Pancreas (tissue), 10 donors: Measurements from ENCODE around the gene RAD52. TPM values are rescaled to one million over a fixed set of nuclear protein-coding genes. Genes with fewer than 3 reads are reported as not detected.

ENCODE experiments used
- ATAC-seq, 4 donors: fragments of 200-7000 bp; cut with Tn5 transposase; one replicate each; pipeline versions ENCODE4 v1.8.0 to v1.9.1; 2020; ENCODE audit warnings: mild to moderate bottlenecking in 4 of 4, moderate library complexity in 4 of 4
- DNase-seq, 6 donors: peaks; one replicate each; pipeline ENCODE4 v3.0.0-alpha.2; 2020
- FAIRE-seq: peaks from 2 replicates; lab custom pipeline; 2012; peaks lifted over from hg19 to GRCh38; lab: Jason Lieb, UNC
- H3K27ac ChIP-seq, 4 donors: fragments of 200-600 bp; sonication (generic); 1 replicate in 3 of 4; 2 replicates in 1 of 4; pipeline versions ENCODE4 v1.5.0 to v1.8.0; 2020
- H3K27me3 ChIP-seq, 4 donors: fragments of 200-600 bp; one replicate each; pipeline ENCODE4 v1.8.0; 2021
- H3K36me3 ChIP-seq, 3 donors: fragments of 200-600 bp; sonication (generic) in 1 of 3; one replicate each; pipeline versions ENCODE4 v1.5.0 to v1.8.0; 2020 to 2021
- H3K4me1 ChIP-seq, 3 donors: fragments of 200-600 bp; one replicate each; pipeline ENCODE4 v1.8.0; 2021
- H3K4me3 ChIP-seq, 4 donors: fragments of 200-600 bp; sonication (generic) in 2 of 4; one replicate each; pipeline versions ENCODE4 v1.5.0 to v1.8.0; 2020 to 2021
- H3K9me3 ChIP-seq, 4 donors: fragments of 200-600 bp; one replicate each; pipeline ENCODE4 v1.8.0; 2021
- CTCF ChIP-seq, 4 donors: fragments of 200-600 bp; sonication (generic) in 3 of 4; IDR thresholded peaks; one replicate each; pipeline versions ENCODE4 v1.5.0 to v1.8.0; 2021; ENCODE audit warnings: antibody characterized with exemption in 4 of 4
- WGBS, 2 donors: extraction: QIAGEN DNeasy Blood & Tissue Kit; methylation state at CpG; one replicate each; pipeline ENCODE4 v1.1.7; 2013; 5-methylcytosine and 5-hydroxymethylcytosine counted together
- intact Hi-C, 3 donors: fragments of 100-400 bp; cut with DNase I; formaldehyde crosslinking; loops; one replicate each; pipeline versions ENCODE4 v1.11.1 to v1.14.2; 2022
- polyA plus RNA-seq, 2 donors: library from polyadenylated mRNA; stranded (reverse); fragments of 200-250 nt; gene quantifications; one replicate each; pipeline ENCODE4 v1.2.3, GENCODE V29; 2013
- total RNA-seq, 6 donors: library from RNA; stranded (reverse); fragmentation: NEBNext Ultra II Directional in 4 of 6; extraction: Animal tissue kit (Norgen Biotek cat#: 25700) in 4 of 6; gene quantifications; one replicate each; pipeline versions ENCODE4 v1.2.1 to v1.2.4, GENCODE V29; 2021 to 2023
- donor health status: healthy with polysubstance abuse.
- donor health status: DM: no; HTN: no; CAD: no; lungs with moderate emphysema.
- donor health status: DM: no; HTN: no; CAD: no.
- donor health status: control.
- donor health status: control.
- donor health status: Bipolar disorder and iron deficiency.
- donor health status: DM: yes; HTN: yes; CAD: no.
- donor health status: DM: no; HTN: no; CAD: no.
- donor health status: DM: no; HTN: no; CAD: no.
- donor health status: DM: yes; HTN: yes; CAD: no.

Gene RAD52
- 10 to 100 TPM in 1 of 6 donors, 1 to 10 TPM in 5; 5.0 to 11.8 (median 6.5) TPM for total RNA-seq
- polyA plus RNA-seq, result 10 to 100 TPM; 13.3 to 15.5 TPM

DNA sequence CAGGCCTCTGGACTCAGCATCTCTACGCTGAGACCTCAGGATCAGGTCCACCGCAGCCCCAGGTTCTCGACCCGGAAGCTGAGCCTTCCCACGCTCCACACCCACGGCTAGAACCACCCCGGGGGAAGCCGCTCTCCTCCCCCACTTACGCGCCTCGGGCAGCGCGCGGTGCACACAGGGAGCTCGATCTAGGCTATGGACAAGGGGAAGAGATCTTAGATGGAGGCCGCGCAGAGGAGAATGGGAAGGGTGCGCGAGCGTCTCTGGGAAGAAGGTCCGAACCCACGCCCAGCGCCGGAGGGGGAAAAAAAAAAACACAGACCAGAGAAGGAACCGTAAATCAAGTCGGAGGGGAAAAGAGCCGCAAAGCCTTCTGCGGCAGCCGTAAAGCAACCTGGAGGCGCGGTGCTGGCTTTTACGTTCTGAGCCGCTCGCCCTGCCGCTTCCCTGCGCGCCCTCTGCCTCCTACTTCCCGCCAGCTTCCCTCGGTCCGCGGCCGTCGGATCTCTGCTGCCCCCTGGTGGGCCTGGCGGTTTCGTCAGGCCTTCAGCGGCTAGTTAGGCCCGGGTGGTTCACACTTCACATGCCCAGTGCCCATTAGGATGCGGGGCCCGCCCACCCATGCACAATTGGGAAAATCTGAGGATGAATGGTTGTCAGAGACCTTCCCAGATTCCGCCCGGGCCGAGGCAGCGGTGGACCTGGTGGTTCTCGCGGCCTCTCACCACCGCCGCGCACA is at the start of gene RAD52:
RAD52 (minus strand) TSS at position 242 of the 739 bp plus-strand sequence. CDS start 16,636 bp downstream, outside the sequence.
- no peaks in the 10 kb centered on the region for H3K36me3 ChIP-seq
- WGBS, 2 donors, result 0 to 1% methylated on average over 52 to 58 of the region's 58 CpGs
- H3K27ac ChIP-seq, result peak within 1 kb of the TSS; percentile 65 to 88 (median 83)
- TF ChIP-seq CTCF (IDR thresholded peaks at IDR 0.05), result peak; percentile 87 to 98 (median 96)
- no peaks in the 10 kb centered on the region for H3K9me3 ChIP-seq
- ATAC-seq, result peak; percentile 92 to 96 (median 94)
- peak within 1 kb of the TSS; percentile 58 to 77 (median 64) for H3K4me3 ChIP-seq
- no peaks in the 10 kb centered on the region for H3K27me3 ChIP-seq
- FAIRE-seq, result peak; percentile 87
- peak; percentile 97 to 100 (median 97) for DNase-seq
- H3K4me1 ChIP-seq, result peaks cover 0 to 6% (median 4%) of the 10 kb centered on the region in 3 donors
- intact Hi-C loops, result loop anchor here in 2 of 3 donors (5.0 to 10.0 kb wide), 2 partner anchors 377 to 385 kb away; no protein-coding TSS in a partner anchor

DNA sequence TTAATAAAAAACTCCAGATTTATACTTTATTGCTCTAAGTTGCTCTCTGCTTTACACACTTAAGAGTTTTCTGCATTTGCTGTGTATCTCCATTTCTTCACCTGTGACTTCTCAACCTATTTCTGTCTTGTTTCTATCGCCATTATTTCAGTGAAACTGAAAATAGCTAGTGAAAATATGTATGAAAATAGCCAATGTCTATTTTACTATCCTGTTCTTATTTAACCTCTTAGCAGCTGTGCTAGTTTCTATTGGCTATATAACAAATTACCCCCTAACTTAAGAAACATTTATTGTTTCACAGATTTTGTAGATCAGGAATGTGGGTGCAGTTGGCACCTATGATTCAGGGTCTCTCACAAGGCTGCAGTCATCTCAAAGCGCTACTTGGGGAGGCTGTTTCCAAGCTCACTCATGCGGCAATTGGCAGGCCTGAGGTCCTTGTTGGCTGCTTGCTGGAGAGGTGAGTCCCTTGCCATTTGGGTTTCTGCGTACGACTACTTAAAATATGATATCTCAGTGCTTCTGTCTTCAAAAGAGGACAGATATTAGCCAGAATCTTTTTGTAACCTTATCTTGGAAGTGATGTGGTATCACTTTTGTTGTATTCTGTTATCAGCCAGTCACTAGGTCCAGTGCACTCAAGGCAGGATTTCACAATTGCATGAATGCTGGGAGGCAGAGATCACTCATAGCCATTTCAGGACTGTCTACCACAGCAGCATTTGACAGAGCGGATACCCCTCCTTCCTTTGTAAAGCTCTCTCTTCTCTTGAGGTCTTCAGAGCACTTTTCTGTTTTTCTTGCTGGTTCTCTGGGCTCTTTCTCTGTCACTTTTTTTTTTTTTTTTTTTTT is 48.8 kb upstream of the RAD52 start:
- peaks cover 0 to 2% (median 0%) of the 10 kb centered on the region in 3 donors for H3K4me1 ChIP-seq
- intact Hi-C loops, result no loop called here
- whole genome bisulfite sequencing, 2 donors, result 83 to 87% methylated on average over 6 of the region's 6 CpGs
- H3K27me3 ChIP-seq, result no peaks in the 10 kb centered on the region
- H3K27ac ChIP-seq, result no peak overlapping the region
- H3K9me3 ChIP-seq, result no peaks in the 10 kb centered on the region
- no peak for TF ChIP-seq CTCF (IDR thresholded peaks at IDR 0.05)
- ATAC-seq (no peak), DNase-seq (no peak), FAIRE-seq (no peak)
- no peak overlapping the region for H3K4me3 ChIP-seq
- H3K36me3 ChIP-seq, result no peaks in the 10 kb centered on the region

- H3K27me3 ChIP-seq, result no peaks in the 10 kb centered on the region
- no peak overlapping the region for H3K4me3 ChIP-seq
- no peaks in the 10 kb centered on the region for H3K9me3 ChIP-seq
- no peaks in the 10 kb centered on the region for H3K36me3 ChIP-seq
- intact Hi-C loops, result no loop called here
- ATAC-seq (no peak), FAIRE-seq (no peak), DNase-seq (no peak)
- no peak for TF ChIP-seq CTCF (IDR thresholded peaks at IDR 0.05)
- peaks cover 3 to 10% (median 3%) of the 10 kb centered on the region in 3 donors for H3K4me1 ChIP-seq
- no peak overlapping the region for H3K27ac ChIP-seq
- WGBS, 2 donors, result 81 to 94% methylated on average over 1 of the region's 1 CpG
Measured at GRCh38 chr12:997505-997904, 48.0 kb upstream of the RAD52 start.

- TF ChIP-seq CTCF (IDR thresholded peaks at IDR 0.05), result no peak
- DNase-seq (no peak), FAIRE-seq (no peak), ATAC-seq (no peak)
- Histone ChIP-seq H3K27me3 (no peaks in the 10 kb centered on the region), H3K4me1 (peaks cover 3 to 10% (median 8%) of the 10 kb centered on the region in 3 donors), H3K36me3 (no peaks in the 10 kb centered on the region), H3K27ac (no peak overlapping the region), H3K4me3 (no peak overlapping the region), H3K9me3 (no peaks in the 10 kb centered on the region)
- 80 to 84% methylated on average over 4 of the region's 4 CpGs for WGBS, 2 donors
- intact Hi-C loops, result no loop called here
Measured at GRCh38 chr12:996881-997280, 47.4 kb upstream of the RAD52 start.
